A549 (cell line): ENCODE results near the gene ELANE. TPM values are rescaled to one million over a fixed set of nuclear protein-coding genes. Genes with fewer than 3 reads are reported as not detected.

ENCODE experiments used
- ATAC-seq, 2 experiments: fragments of 200-7000 bp in 1 of 2; fragments of >200 bp in 1 of 2; cut with Nextera tagmentation in 1 of 2; cut with Tn5 transposase in 1 of 2; 3 replicates each; pipeline versions ENCODE4 v1.8.0 to v1.9.1; 2018 to 2020; ENCODE audit warnings: mild to moderate bottlenecking in 1 of 2, moderate library complexity in 1 of 2
- CTCF ChIA-PET: fragments of 300-600 bp; sonication (Branson Sonifier 250); formaldehyde crosslinking; extraction: SDS; loops from one replicate; lab custom pipeline; 2021; ENCODE audit warnings: antibody characterized with exemption, inconsistent platforms; lab: Yijun Ruan, JAX
- POLR2A ChIA-PET: fragments of 350-600 bp; formaldehyde crosslinking; extraction: SDS; loops from one replicate; lab custom pipeline; 2021; ENCODE audit warnings: antibody characterized with exemption, inconsistent platforms; lab: Yijun Ruan, JAX
- DNase-seq, 2 experiments: peaks; one replicate each; pipeline versions ENCODE4 v3.0.0 to v3.0.0-alpha.2; 2011 to 2016; ENCODE audit warnings: low read depth in 1 of 2, low spot score in 1 of 2
- FAIRE-seq: peaks from 2 replicates; lab custom pipeline; 2011; peaks lifted over from hg19 to GRCh38; lab: Jason Lieb, UNC
- H3K27ac ChIP-seq, 2 experiments: fragments of >200 bp; sonication (Bioruptor Twin); formaldehyde crosslinking; 3 replicates each; pipeline ENCODE4 v1.5.1; 2016 to 2017
- H3K4me1 ChIP-seq: fragments of >200 bp; sonication (Bioruptor Twin); formaldehyde crosslinking; 3 replicates; pipeline ENCODE4 v1.6.1; 2016
- H3K4me2 ChIP-seq: fragments of >200 bp; sonication (Bioruptor Twin); formaldehyde crosslinking; 3 replicates; pipeline ENCODE4 v1.6.1; 2016
- H3K4me3 ChIP-seq: fragments of >200 bp; sonication (Bioruptor Twin); formaldehyde crosslinking; 3 replicates; pipeline ENCODE4 v1.5.1; 2016
- H3K9me3 ChIP-seq: fragments of >200 bp; sonication (Bioruptor Twin); formaldehyde crosslinking; 3 replicates; pipeline ENCODE4 v1.6.1; 2016
- ATOH8 ChIP-seq: fragments of 250-450 bp; sonication (Bioruptor Pico); IDR thresholded peaks from 2 replicates; pipeline ENCODE4 v1.5.0; 2020; ENCODE audit warnings: low read depth, mild to moderate bottlenecking, moderate library complexity
- BCL3 ChIP-seq: fragments of >200 bp; sonication (Bioruptor Twin); formaldehyde crosslinking; IDR thresholded peaks from 3 replicates; pipeline ENCODE4 v1.6.1; 2016
- CBX8 ChIP-seq: fragments of 200-600 bp; sonication (generic); IDR thresholded peaks from 2 replicates; pipeline ENCODE4 v1.6.1; 2016
- CTCF ChIP-seq: fragments of >200 bp; sonication (Bioruptor Twin); formaldehyde crosslinking; IDR thresholded peaks from 3 replicates; pipeline ENCODE4 v1.5.1; 2016
- EHF ChIP-seq: fragments of 250-450 bp; sonication (Bioruptor Pico); IDR thresholded peaks from 2 replicates; pipeline ENCODE4 v1.5.0; 2020; ENCODE audit warnings: mild to moderate bottlenecking
- ESRRA ChIP-seq: fragments of 150-350 bp; IDR thresholded peaks from 2 replicates; pipeline ENCODE4 v1.6.1; 2014; ENCODE audit warnings: mild to moderate bottlenecking, low read length, borderline replicate concordance
- FOXS1 ChIP-seq: fragments of 250-450 bp; sonication (Bioruptor Pico); IDR thresholded peaks from 2 replicates; pipeline ENCODE4 v1.5.0; 2020; ENCODE audit warnings: mild to moderate bottlenecking, moderate library complexity
- GATA3 ChIP-seq: IDR thresholded peaks from 2 replicates; pipeline ENCODE4 v1.6.1; 2012; ENCODE audit warnings: borderline replicate concordance
- HDAC2 ChIP-seq: fragments of 200-600 bp; sonication (generic); IDR thresholded peaks from 2 replicates; pipeline ENCODE4 v1.6.1; 2016
- HES2 ChIP-seq: fragments of >200 bp; sonication (Bioruptor Twin); formaldehyde crosslinking; IDR thresholded peaks from 2 replicates; pipeline ENCODE4 v1.6.1; 2016
- HOXA7 ChIP-seq: fragments of 250-450 bp; sonication (Bioruptor Pico); IDR thresholded peaks from 2 replicates; pipeline ENCODE4 v1.5.0; 2020; ENCODE audit warnings: mild to moderate bottlenecking, moderate library complexity
- HOXB5 ChIP-seq: fragments of 250-450 bp; sonication (Bioruptor Pico); IDR thresholded peaks from 2 replicates; pipeline ENCODE4 v1.5.0; 2020; ENCODE audit warnings: mild to moderate bottlenecking, moderate library complexity
- JUNB ChIP-seq: fragments of >200 bp; sonication (Bioruptor Twin); formaldehyde crosslinking; IDR thresholded peaks from 2 replicates; pipeline ENCODE4 v1.6.1; 2016
- MAZ ChIP-seq: fragments of 150-350 bp; IDR thresholded peaks from 2 replicates; pipeline ENCODE4 v1.6.1; 2014; ENCODE audit warnings: antibody characterized with exemption, low read depth, low read length, borderline replicate concordance
- MYC ChIP-seq: IDR thresholded peaks from 2 replicates; pipeline ENCODE4 v1.6.1; 2012; ENCODE audit warnings: mild to moderate bottlenecking, inconsistent platforms, low read length, improper control_type of control experiment, borderline replicate concordance
- NPAS2 ChIP-seq: fragments of 250-450 bp; sonication (Bioruptor Pico); IDR thresholded peaks from 2 replicates; pipeline ENCODE4 v1.8.0; 2022; ENCODE audit warnings: mild to moderate bottlenecking, moderate library complexity, borderline replicate concordance
- PHF8 ChIP-seq: fragments of 200-600 bp; sonication (generic); IDR thresholded peaks from 2 replicates; pipeline ENCODE4 v1.6.1; 2016; ENCODE audit warnings: low read depth, mild to moderate bottlenecking, antibody characterized with exemption, moderate library complexity, borderline replicate concordance
- RAD21 ChIP-seq, 2 experiments: fragments of >200 bp in 1 of 2; sonication (Bioruptor Twin) in 1 of 2; formaldehyde crosslinking in 1 of 2; IDR thresholded peaks in 1 of 2; conservative IDR thresholded peaks in 1 of 2; 2 replicates in 1 of 2; 3 replicates in 1 of 2; pipeline ENCODE4 v1.6.1; 2012 to 2018; ENCODE audit warnings: inconsistent platforms in 1 of 2
- RARB ChIP-seq: fragments of 250-450 bp; sonication (Bioruptor Pico); IDR thresholded peaks from 2 replicates; pipeline ENCODE4 v1.8.0; 2021; ENCODE audit warnings: mild to moderate bottlenecking, moderate library complexity
- RNF2 ChIP-seq: fragments of 200-600 bp; sonication (generic); IDR thresholded peaks from 2 replicates; pipeline ENCODE4 v1.6.1; 2016; ENCODE audit warnings: low read depth, mild to moderate bottlenecking, antibody characterized with exemption, moderate library complexity, borderline replicate concordance
- TP53 ChIP-seq: fragments of 250-450 bp; sonication (Bioruptor Pico); IDR thresholded peaks from 2 replicates; pipeline ENCODE4 v1.5.0; 2021; ENCODE audit warnings: mild to moderate bottlenecking, moderate library complexity
- USF2 ChIP-seq: fragments of 450-650 bp; IDR thresholded peaks from 2 replicates; pipeline ENCODE4 v1.6.1; 2014; ENCODE audit warnings: antibody characterized with exemption
- ZC3H11A ChIP-seq: fragments of 450-650 bp; IDR thresholded peaks from 2 replicates; pipeline ENCODE4 v1.6.1; 2014; ENCODE audit warnings: antibody characterized with exemption, mild to moderate bottlenecking
- WGBS: methylation state at CpG from one replicate; pipeline ENCODE4 v1.1.6; 2017; ENCODE audit errors: missing lambda C conversion rate; 5-methylcytosine and 5-hydroxymethylcytosine counted together
- polyA plus RNA-seq, 4 experiments: library from polyadenylated mRNA; depleted of rRNA in 3 of 4; stranded (reverse); fragments of >200 nt; fragmentation: RNase III in 1 of 4; extraction: RNeasy Plus Mini Kit Qiagen cat#74134 plus additional on column Dnase treatment in 1 of 4; gene quantifications; 2 replicates in 3 of 4; 3 replicates in 1 of 4; pipeline ENCODE4 v1.2.3, GENCODE V29; 2011 to 2017

Gene ELANE
- polyA plus RNA-seq, 2 of the 4 experiments (the other 2 are of a cell fraction), result 0.15 to 0.35 TPM

- TF ChIP-seq CTCF (no peak), HOXB5 (CRISPR knock-in tag) (no peak), HES2 (no peak), BCL3 (no peak), JUNB (no peak), HDAC2 (no peak), ATOH8 (CRISPR knock-in tag) (no peak)
- TF ChIP-seq, all 56 proteins: peak for 0
These were observed 23.3 kb downstream of the ELANE start (continued) for GRCh38 chr19:875265-875879.

GRCh38 chr19:876089-876488, 24.0 kb downstream of the ELANE start:
- Histone ChIP-seq H3K9me3 (no peaks in the 10 kb centered on the region), H3K4me3 (no peak overlapping the region), H3K4me2 (no peak overlapping the region), H3K4me1 (peaks cover 20% of the 10 kb centered on the region), H3K27ac (no peak overlapping the region)
- TF ChIP-seq NPAS2 (CRISPR knock-in tag), result no peak
- TF ChIP-seq CBX8, result no peak
- no peak for TF ChIP-seq ZC3H11A
- TF ChIP-seq USF2, result no peak
- TF ChIP-seq MYC, result no peak
- no peak for TF ChIP-seq RARB (CRISPR knock-in tag)
- no peak for TF ChIP-seq HOXA7
- TF ChIP-seq RAD21 (conservative IDR thresholded peaks at IDR 0.05 in 1 of 2, IDR thresholded peaks at IDR 0.05 in 1 of 2), result no peak
- TF ChIP-seq RNF2, result no peak
- TF ChIP-seq EHF (CRISPR knock-in tag), result no peak
- TF ChIP-seq TP53 (CRISPR knock-in tag), result no peak
- TF ChIP-seq MAZ, result no peak
- TF ChIP-seq PHF8, result no peak
- no peak for TF ChIP-seq JUNB
- no peak for TF ChIP-seq FOXS1 (CRISPR knock-in tag)
- TF ChIP-seq ESRRA, result no peak
- TF ChIP-seq GATA3, result no peak
- FAIRE-seq, result no peak
- ChIA-PET POLR2A (no interaction called here), CTCF (interaction anchor here (1.6 kb wide), 1 partner anchor 20 kb away, joined by 3 read pairs; no protein-coding TSS in a partner anchor)
- 69% methylated on average over 14 of the region's 18 CpGs for WGBS
- no peak for DNase-seq
- ATAC-seq, result no peak
